Pericardium fibroblast (primary cell): ENCODE results near the gene CBLIF. TPM values are rescaled to one million over a fixed set of nuclear protein-coding genes. Genes with fewer than 3 reads are reported as not detected.

Source experiments
- total RNA-seq: library from RNA; depleted of rRNA; stranded (reverse); fragments of >200 nt; gene quantifications from 2 replicates; pipeline ENCODE4 v1.2.3, GENCODE V29; 2015

CBLIF gene
- not detected in 2 replicates for total RNA-seq

DNA sequence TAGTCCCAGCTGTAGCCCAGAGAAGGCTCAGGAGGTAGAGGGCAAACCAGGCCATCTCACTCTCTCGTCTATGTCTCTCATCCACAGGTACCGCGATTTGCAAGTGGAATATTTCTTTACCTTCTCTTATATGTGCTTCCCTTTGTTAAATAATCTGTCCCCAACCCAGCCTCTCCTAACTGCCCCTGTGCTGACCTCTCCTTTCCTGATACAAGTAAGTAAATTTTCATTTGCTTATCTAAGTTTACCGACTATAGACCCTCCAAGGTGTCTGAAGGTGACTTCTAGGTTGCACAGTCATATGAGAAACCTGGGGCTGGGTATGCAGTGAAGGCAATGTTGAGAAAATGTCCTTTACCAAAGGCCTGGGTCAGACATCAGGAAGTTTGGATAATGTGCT lies at the start of gene CBLIF:
TSS of gene CBLIF (minus strand) at position 101 of the 400 bp plus-strand sequence. CDS start at position 55, 46 bp downstream.

GRCh38 chr11:59878575-59878974 lies 33.3 kb upstream of the CBLIF start, which contains the start of gene OOSP3:
Gene OOSP3, plus strand, starts transcription at chr11:59878782. Its CDS starts 27 bp downstream, at chr11:59878809.

DNA sequence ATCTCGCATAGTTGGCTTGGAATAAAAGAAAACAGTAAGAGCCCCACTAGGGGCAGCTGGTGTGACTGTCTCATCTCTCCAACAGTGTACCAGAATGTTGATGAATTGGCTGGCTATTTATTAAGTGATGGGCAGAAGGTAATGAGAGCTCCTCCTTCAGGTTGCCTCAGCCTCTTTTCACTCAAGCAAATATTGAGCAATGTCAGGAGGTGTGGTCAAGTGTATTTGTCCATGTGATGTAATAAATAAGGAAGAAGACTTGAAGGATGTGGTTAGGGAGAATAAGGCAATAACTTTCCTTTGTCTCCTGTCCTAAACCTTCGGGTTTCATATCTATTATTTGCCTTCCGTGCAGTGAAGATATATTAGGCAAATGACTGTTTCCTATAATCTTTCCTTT lies 21.1 kb upstream of the CBLIF start, which contains the start of gene TCN1:
TSS of gene TCN1 (minus strand) at position 91 of the 400 bp plus-strand sequence. CDS start at position 74, 17 bp downstream.

DNA sequence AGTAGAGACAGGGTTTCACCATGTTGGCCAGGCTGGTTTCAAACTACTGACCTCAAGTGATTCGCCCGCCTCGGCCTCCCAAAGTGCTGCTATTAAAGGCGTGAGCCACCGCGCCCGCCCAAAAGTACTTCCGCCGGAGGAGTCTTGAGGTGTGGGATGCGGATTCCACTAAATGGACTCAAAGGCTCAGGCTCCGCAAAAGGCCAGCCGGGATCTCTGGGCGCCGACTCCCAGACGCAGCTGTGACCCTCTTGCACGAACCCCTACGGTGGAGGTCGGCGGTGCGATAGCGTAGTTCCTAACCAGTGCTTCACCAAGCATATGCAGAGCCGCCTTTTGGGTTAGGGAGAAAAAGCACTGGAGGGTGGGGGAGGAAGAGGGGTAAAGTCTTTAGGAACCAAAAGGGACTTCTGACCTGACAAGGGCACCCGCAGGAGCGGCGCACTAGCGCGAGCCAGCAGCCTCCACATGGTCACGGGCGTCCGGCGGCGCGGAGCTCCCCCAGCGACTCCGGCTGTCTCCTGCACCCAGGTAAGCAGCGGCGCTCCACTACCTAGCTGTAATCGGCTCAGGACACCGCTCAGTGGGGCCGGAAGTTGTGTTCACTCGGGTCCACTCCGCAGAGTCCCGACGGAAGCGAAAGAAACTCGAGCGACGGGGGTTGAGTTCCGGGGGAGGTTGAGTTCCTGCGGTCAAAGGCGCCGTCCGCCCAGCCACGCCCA lies 34.9 kb downstream of the CBLIF start, which contains the start of gene MRPL16:
TSS of gene MRPL16 (minus strand) at position 590 of the 722 bp plus-strand sequence. CDS start at position 470, 120 bp downstream.

Other genes with a start within 250 kb of the CBLIF start
- gene OSBP, start 229.7 kb downstream of the CBLIF start, total RNA-seq, result 14.4 and 15.2 TPM in 2 replicates
- gene PATL1, start 176.5 kb downstream of the CBLIF start, total RNA-seq, result 10.5 and 12.3 TPM in 2 replicates
- not detected in 2 replicates for gene OR10V1, start 131.7 kb downstream of the CBLIF start, total RNA-seq
- gene STX3, start 90.1 kb downstream of the CBLIF start, total RNA-seq, result 10.1 and 21.7 TPM in 2 replicates
- gene MRPL16, start 34.7 kb downstream of the CBLIF start, total RNA-seq, result 37.4 and 49.9 TPM in 2 replicates
- gene TCN1, start 21.0 kb upstream of the CBLIF start, total RNA-seq, result not detected in 2 replicates
- gene OOSP3, start 33.3 kb upstream of the CBLIF start, total RNA-seq, result not detected in 2 replicates
- not detected in 2 replicates for gene OOSP1, start 92.9 kb upstream of the CBLIF start, total RNA-seq
- gene OOSP4A, start 118.5 kb upstream of the CBLIF start, total RNA-seq, result not detected in 2 replicates
- not detected in 2 replicates for gene OOSP4B, start 171.7 kb upstream of the CBLIF start, total RNA-seq
- gene OOSP2, start 194.9 kb upstream of the CBLIF start, total RNA-seq, result not detected in 2 replicates
- not detected in 2 replicates for gene MS4A3, start 211.2 kb upstream of the CBLIF start, total RNA-seq
- not detected in 2 replicates for gene MS4A2, start 243.2 kb upstream of the CBLIF start, total RNA-seq